Retinal pigment epithelial cell (primary cell): ENCODE measurements around the gene C1S.
"Not testable (repeated sequence)": the region's sequence is repeated elsewhere in the genome, so short reads cannot be mapped to it uniquely, and the experiment has no call there.

Experiments used
- DNase-seq: peaks from one replicate; pipeline ENCODE4 v3.0.0-alpha.2; 2010; ENCODE audit warnings: low read depth
- H3K4me3 ChIP-seq: 2 replicates; pipeline ENCODE4 v1.5.1; 2011; ENCODE audit warnings: mild to moderate bottlenecking, low read length, control low read depth, moderate library complexity
- CTCF ChIP-seq: conservative IDR thresholded peaks from 2 replicates; pipeline ENCODE4 v1.5.1; 2011; ENCODE audit warnings: low read depth, low read length, control low read depth, inconsistent platforms

C1S gene

DNA sequence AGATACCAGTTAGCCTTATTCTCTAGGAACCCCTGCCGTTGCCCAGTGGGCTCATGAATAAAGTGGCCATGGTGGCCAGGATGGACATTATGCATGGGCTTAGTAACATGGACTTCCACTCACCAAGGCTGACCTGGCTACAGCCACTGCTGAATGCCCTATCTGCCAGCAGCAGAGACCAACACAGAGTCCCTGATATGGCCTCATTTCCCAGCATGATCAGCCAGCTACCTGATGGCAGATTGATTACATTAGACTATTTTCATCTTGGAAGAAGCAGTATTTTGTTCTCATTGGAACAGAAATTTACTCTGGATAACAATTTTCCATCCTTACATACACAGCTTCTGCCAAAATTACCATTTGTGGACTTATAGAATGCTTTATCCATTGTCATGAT lies 26.1 kb upstream of the C1S start:
- no peak for DNase-seq
- no peak overlapping the region for H3K4me3 ChIP-seq
- TF ChIP-seq CTCF, result no peak

GRCh38 chr12:7035463-7035862 lies 25.1 kb upstream of the C1S start:
- no peak for TF ChIP-seq CTCF
- no peak overlapping the region for H3K4me3 ChIP-seq
- no peak for DNase-seq

- DNase-seq, H3K4me3 ChIP-seq: not testable (repeated sequence)
These were observed 23.1 kb upstream of the C1S start for GRCh38 chr12:7037411-7037810.

DNA sequence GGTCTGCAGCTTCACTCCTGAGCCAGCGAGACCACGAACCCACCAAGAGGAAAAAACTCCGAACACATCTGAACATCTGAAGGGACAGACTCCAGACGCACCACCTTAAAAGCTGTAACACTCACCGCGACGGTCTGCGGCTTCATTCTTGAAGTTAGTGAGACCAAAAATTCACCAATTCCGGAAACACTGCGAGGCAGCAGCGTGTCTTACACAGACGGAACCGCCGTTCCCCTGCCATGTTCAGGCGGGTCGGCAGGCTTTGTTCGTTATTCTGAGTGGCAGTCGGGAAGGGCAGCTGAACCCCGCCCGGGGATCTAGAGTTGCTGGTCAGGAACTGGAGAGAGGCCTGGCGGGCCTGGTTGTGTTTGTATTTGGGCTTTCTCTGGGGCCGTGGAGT lies 21.9 kb upstream of the C1S start:
- TF ChIP-seq CTCF, result no peak
- no peak for DNase-seq
- H3K4me3 ChIP-seq, result no peak overlapping the region

GRCh38 chr12:7039403-7039802 lies 21.1 kb upstream of the C1S start:
- no peak overlapping the region for H3K4me3 ChIP-seq
- TF ChIP-seq CTCF, result no peak
- no peak for DNase-seq

DNA sequence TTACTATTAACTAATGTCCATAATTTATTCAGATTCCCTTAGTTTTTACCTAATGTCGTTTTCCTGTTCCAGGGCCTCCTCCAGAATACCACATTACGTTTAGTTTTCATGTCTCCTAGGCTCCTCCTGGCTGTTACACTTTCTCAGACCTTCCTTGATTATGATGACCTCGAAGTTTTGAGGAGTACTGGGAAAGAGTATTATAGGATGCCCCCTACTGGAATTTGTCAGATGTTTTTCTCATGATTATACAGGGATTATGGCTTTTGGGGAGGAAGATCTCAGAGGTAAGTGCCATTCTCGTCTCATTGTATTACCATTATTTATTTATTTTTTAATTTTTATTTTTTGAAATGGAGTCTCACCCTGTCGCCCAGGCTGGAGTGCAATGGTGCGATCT lies 17.7 kb upstream of the C1S start:
- DNase-seq, result no peak
- TF ChIP-seq CTCF, result peak; percentile 40
- H3K4me3 ChIP-seq, result no peak overlapping the region

- no peak overlapping the region for H3K4me3 ChIP-seq
- no peak for DNase-seq
- no peak for TF ChIP-seq CTCF
These were observed 14.6 kb upstream of the C1S start for GRCh38 chr12:7045913-7046312.
